Fibroblast of lung (primary cell): ENCODE data around the gene EIF2B2.

Source experiments
- EZH2 ChIP-seq: IDR thresholded peaks from 2 replicates; pipeline ENCODE4 v1.5.1; 2012; ENCODE audit warnings: low read length, control low read depth, mild to moderate bottlenecking; ENCODE audit errors: missing control alignments
- TF ChIP-seq, protein P1 (sequence below), 2 donors: IDR thresholded peaks in 1 of 2; conservative IDR thresholded peaks in 1 of 2; 1 replicate in 1 of 2; 2 replicates in 1 of 2; pipeline ENCODE4 v1.5.1; 2011 to 2012; ENCODE audit warnings: low read length in 2 of 2, control low read depth in 1 of 2, inconsistent platforms in 1 of 2, low read depth in 1 of 2, mild to moderate bottlenecking in 1 of 2

DNA sequence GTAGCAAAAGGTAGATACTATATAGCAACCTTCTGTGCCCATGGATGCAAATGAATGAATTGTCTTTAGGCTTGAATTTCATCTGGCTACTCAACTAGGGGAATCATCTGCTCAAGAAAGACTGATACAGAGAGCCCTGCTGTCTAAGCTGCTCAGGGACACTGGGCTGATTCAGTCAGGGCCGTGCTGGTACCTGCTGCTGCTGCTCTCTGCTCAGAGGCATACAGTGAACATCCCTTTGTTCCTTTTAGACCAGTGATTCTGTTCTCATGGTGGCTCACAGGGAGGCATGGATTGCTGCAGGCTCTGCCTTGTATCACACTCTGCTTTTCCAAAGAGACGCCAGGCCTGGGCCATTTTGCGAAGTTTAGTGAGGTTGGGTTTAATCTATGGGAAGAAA is 14.1 kb downstream of the EIF2B2 start:
- no peak for TF ChIP-seq EZH2
- TF ChIP-seq, protein P1, sequence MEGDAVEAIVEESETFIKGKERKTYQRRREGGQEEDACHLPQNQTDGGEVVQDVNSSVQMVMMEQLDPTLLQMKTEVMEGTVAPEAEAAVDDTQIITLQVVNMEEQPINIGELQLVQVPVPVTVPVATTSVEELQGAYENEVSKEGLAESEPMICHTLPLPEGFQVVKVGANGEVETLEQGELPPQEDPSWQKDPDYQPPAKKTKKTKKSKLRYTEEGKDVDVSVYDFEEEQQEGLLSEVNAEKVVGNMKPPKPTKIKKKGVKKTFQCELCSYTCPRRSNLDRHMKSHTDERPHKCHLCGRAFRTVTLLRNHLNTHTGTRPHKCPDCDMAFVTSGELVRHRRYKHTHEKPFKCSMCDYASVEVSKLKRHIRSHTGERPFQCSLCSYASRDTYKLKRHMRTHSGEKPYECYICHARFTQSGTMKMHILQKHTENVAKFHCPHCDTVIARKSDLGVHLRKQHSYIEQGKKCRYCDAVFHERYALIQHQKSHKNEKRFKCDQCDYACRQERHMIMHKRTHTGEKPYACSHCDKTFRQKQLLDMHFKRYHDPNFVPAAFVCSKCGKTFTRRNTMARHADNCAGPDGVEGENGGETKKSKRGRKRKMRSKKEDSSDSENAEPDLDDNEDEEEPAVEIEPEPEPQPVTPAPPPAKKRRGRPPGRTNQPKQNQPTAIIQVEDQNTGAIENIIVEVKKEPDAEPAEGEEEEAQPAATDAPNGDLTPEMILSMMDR (conservative IDR thresholded peaks at IDR 0.05 in 1 of 2, IDR thresholded peaks at IDR 0.05 in 1 of 2; ENCODE audit: low read depth in 1 of 2, low read length in 2 of 2) = no peak
